SK-N-SH (cell line): ENCODE results near the gene GABARAPL2. TPM values are rescaled to one million over a fixed set of nuclear protein-coding genes. Genes with fewer than 3 reads are reported as not detected.

Experiments
- CTCF ChIA-PET: fragments of 300-600, 350-600 bp; formaldehyde crosslinking; extraction: SDS; loops from one replicate; lab custom pipeline; 2021; lab: Yijun Ruan, JAX
- POLR2A ChIA-PET: fragments of 350-600 bp; sonication (Branson Sonifier 250); formaldehyde crosslinking; extraction: SDS; loops from one replicate; lab custom pipeline; 2020; ENCODE audit warnings: antibody characterized with exemption, inconsistent platforms; lab: Yijun Ruan, JAX
- DNase-seq: peaks from one replicate; pipeline ENCODE4 v3.0.0; 2012
- H2AFZ ChIP-seq: fragments of 200-600 bp; sonication (generic); 2 replicates; pipeline ENCODE4 v1.8.1; 2016; ENCODE audit warnings: antibody characterized with exemption, mild to moderate bottlenecking, low read depth
- H3F3A ChIP-seq: fragments of 200-600 bp; sonication (generic); replicated peaks from 2 replicates; pipeline ENCODE3; 2016; ENCODE audit warnings: antibody characterized with exemption, mild to moderate bottlenecking; ENCODE audit not compliant: insufficient read depth
- H3K27ac ChIP-seq, 2 experiments: fragments of 200-500 bp in 1 of 2; fragments of 200-600 bp in 1 of 2; sonication (Bioruptor generic) in 1 of 2; sonication (generic), shearing (Covaris generic) in 1 of 2; 2 replicates each; pipeline versions ENCODE4 v1.5.1 to v1.6.1; 2014 to 2016; ENCODE audit warnings: low read depth in 2 of 2, inconsistent platforms in 1 of 2, low read length in 1 of 2, mild to moderate bottlenecking in 1 of 2, mixed read lengths in 1 of 2
- H3K27me3 ChIP-seq: fragments of 200-600 bp; sonication (generic), shearing (Covaris generic); 2 replicates; pipeline ENCODE4 v1.6.1; 2016; ENCODE audit warnings: mixed run types; ENCODE audit not compliant: insufficient read depth
- H3K36me3 ChIP-seq, 2 experiments: fragments of 200-500 bp in 1 of 2; fragments of 200-600 bp in 1 of 2; sonication (Bioruptor generic) in 1 of 2; sonication (generic) in 1 of 2; replicated peaks in 1 of 2; 2 replicates each; pipeline versions ENCODE3 to v1.5.1; 2014 to 2016; ENCODE audit warnings: low read length in 1 of 2, mild to moderate bottlenecking in 1 of 2; ENCODE audit not compliant: insufficient read depth in 2 of 2, control insufficient read depth in 1 of 2
- H3K4me1 ChIP-seq, 2 experiments: fragments of 200-500 bp in 1 of 2; fragments of 200-600 bp in 1 of 2; sonication (Bioruptor generic) in 1 of 2; sonication (generic), shearing (Covaris generic) in 1 of 2; 2 replicates each; pipeline versions ENCODE4 v1.5.1 to v1.6.1; 2014 to 2016; ENCODE audit warnings: low read depth in 1 of 2, low read length in 1 of 2, mixed run types in 1 of 2; ENCODE audit not compliant: insufficient read depth in 2 of 2, control insufficient read depth in 1 of 2
- H3K4me2 ChIP-seq: fragments of 200-600 bp; sonication (generic), shearing (Covaris generic); 2 replicates; pipeline ENCODE4 v1.6.1; 2017; ENCODE audit warnings: mixed run types
- H3K4me3 ChIP-seq, 2 experiments: fragments of 200-500 bp in 1 of 2; fragments of 200-600 bp in 1 of 2; sonication (Bioruptor generic) in 1 of 2; sonication (generic), shearing (Covaris generic) in 1 of 2; 2 replicates each; pipeline versions ENCODE4 v1.5.1 to v1.8.1; 2014 to 2016; ENCODE audit warnings: low read depth in 2 of 2, inconsistent platforms in 1 of 2, low read length in 1 of 2, mild to moderate bottlenecking in 1 of 2, mixed read lengths in 1 of 2, moderate library complexity in 1 of 2
- H3K79me2 ChIP-seq: fragments of 200-600 bp; sonication (generic); 2 replicates; pipeline ENCODE4 v1.8.1; 2017; ENCODE audit warnings: mild to moderate bottlenecking; ENCODE audit not compliant: insufficient read depth
- H3K9ac ChIP-seq: fragments of 200-600 bp; sonication (generic); 2 replicates; pipeline ENCODE4 v1.6.1; 2017; ENCODE audit warnings: mixed run types
- H3K9me2 ChIP-seq: fragments of 200-600 bp; sonication (generic); 2 replicates; pipeline ENCODE4 v1.6.1; 2017; ENCODE audit warnings: mixed run types
- H3K9me3 ChIP-seq: fragments of 200-600 bp; sonication (generic); 2 replicates; pipeline ENCODE4 v1.6.1; 2017; ENCODE audit warnings: mixed run types, mild to moderate bottlenecking, moderate library complexity
- H4K20me1 ChIP-seq: fragments of 200-600 bp; sonication (generic); 2 replicates; pipeline ENCODE4 v1.6.1; 2017; ENCODE audit warnings: mild to moderate bottlenecking, mixed run types; ENCODE audit not compliant: insufficient read depth
- ELF1 ChIP-seq: IDR thresholded peaks from 2 replicates; pipeline ENCODE4 v1.4.0; 2012
- IRF3 ChIP-seq: fragments of 150-350 bp; IDR thresholded peaks from 2 replicates; pipeline ENCODE4 v1.6.1; 2016; ENCODE audit warnings: mild to moderate bottlenecking, low read depth, low read length
- MXI1 ChIP-seq: IDR thresholded peaks from 2 replicates; pipeline ENCODE4 v1.6.1; 2012; ENCODE audit warnings: mild to moderate bottlenecking, low read depth, low read length, improper control_type of control experiment
- NRF1 ChIP-seq: IDR thresholded peaks from 2 replicates; pipeline ENCODE4 v1.6.1; 2012; ENCODE audit warnings: low read depth, mild to moderate bottlenecking, low read length
- POLR2AphosphoS5 ChIP-seq: IDR thresholded peaks from 2 replicates; pipeline ENCODE4 v1.6.1; 2012; ENCODE audit warnings: low read depth, low read length
- RAD21 ChIP-seq: IDR thresholded peaks from 2 replicates; pipeline ENCODE4 v1.6.1; 2012; ENCODE audit warnings: mild to moderate bottlenecking, low read length
- RCOR1 ChIP-seq: fragments of 150-350 bp; IDR thresholded peaks from 2 replicates; pipeline ENCODE4 v1.6.1; 2017; ENCODE audit warnings: antibody characterized with exemption, low read length
- REST ChIP-seq: IDR thresholded peaks from 2 replicates; pipeline ENCODE4 v1.6.1; 2012; ENCODE audit warnings: mild to moderate bottlenecking, low read depth, low read length, moderate library complexity
- RXRA ChIP-seq: IDR thresholded peaks from 2 replicates; pipeline ENCODE4 v1.4.0; 2012; ENCODE audit warnings: low read depth, mild to moderate bottlenecking, borderline replicate concordance
- TCF12 ChIP-seq: IDR thresholded peaks from 2 replicates; pipeline ENCODE4 v1.4.0; 2012
- USF2 ChIP-seq: fragments of 150-350 bp; IDR thresholded peaks from 2 replicates; pipeline ENCODE4 v1.6.1; 2017; ENCODE audit warnings: antibody characterized with exemption, low read length, low read depth, borderline replicate concordance
- WGBS: methylation state at CpG from one replicate; pipeline ENCODE4 v1.1.6; 2017; ENCODE audit warnings: low lambda C conversion rate; 5-methylcytosine and 5-hydroxymethylcytosine counted together
- polyA plus RNA-seq, 3 experiments: library from polyadenylated mRNA; depleted of rRNA; stranded (reverse); fragments of >200 nt; gene quantifications; 2 replicates each; pipeline ENCODE4 v1.2.3, GENCODE V29; 2012
- TF ChIP-seq, protein P1 (sequence below): IDR thresholded peaks from 2 replicates; pipeline ENCODE4; 2012

The GABARAPL2 gene
- polyA plus RNA-seq, 1 of the 3 experiments (the other 2 are of a cell fraction), result 135 TPM

DNA sequence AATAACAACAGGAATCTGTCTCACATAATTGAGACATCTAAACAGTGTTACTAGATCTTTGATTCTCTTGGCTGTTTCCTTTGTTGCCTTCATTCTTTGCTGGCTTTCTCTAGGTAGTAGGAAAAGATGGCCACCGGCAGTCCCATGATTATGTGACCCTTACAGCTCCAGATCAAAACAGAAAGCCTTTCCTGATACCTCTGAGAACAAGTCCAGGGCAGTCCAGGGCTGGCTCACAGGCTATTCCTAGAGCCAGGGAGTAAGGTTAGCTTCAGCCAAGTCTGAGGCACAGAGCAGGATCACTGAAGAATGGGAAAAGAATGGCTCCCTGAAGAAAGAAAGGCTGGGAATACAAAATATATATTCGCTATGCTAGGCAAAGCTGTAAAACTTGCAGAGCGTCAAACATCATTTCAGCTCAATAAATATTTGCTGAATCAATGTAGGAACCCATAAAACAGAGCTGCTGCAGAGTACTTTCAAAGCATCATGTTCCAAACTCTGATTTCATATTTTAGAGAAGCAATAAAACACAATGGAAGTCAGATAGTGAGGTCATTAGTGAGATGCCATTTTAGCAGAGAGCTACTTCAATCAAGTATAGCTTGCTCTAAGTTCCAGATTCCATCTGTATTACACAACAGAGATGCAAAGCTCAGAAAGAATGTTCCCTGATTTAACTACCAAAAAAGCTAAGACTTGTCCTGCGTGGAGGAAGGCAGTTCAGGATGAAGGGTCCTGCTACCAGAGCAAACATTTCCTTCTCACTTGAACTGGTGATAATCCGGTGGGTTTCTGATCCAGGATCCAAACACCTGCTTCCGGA lies 33.5 kb downstream of the GABARAPL2 start:
- Histone ChIP-seq H3K79me2 (no peaks in the 10 kb centered on the region), H3K9me3 (no peaks in the 10 kb centered on the region), H3K9me2 (no peaks in the 10 kb centered on the region), H3K4me1 (peaks cover 3 to 4% of the 10 kb centered on the region in 2 experiments; a peak in 1 of 4 replicates), H2AFZ (no peak overlapping the region), H3K27me3 (no peaks in the 10 kb centered on the region), H4K20me1 (no peaks in the 10 kb centered on the region), H3K4me2 (no peak overlapping the region), H3K36me3 (peaks cover 50 to 63% of the 10 kb centered on the region in 2 experiments), H3K9ac (no peak overlapping the region), H3K27ac (no peak overlapping the region), H3F3A (peaks cover 2% of the 10 kb centered on the region), H3K4me3 (no peak overlapping the region; a peak in 1 of 4 replicates)
- no peak for DNase-seq
- 94% methylated on average over 6 of the region's 6 CpGs for WGBS
- CTCF ChIA-PET, result interaction anchor here (1.2 kb wide), 1 partner anchor 42 kb away, joined by 3 read pairs; no protein-coding TSS in a partner anchor
- POLR2A ChIA-PET, result no interaction called here
- TF ChIP-seq NRF1 (no peak), POLR2AphosphoS5 (no peak), REST (no peak), ELF1 (no peak), TCF12 (no peak), RAD21 (no peak), USF2 (no peak), IRF3 (no peak), RXRA (no peak), MXI1 (no peak), RCOR1 (no peak)
- TF ChIP-seq, protein P1, sequence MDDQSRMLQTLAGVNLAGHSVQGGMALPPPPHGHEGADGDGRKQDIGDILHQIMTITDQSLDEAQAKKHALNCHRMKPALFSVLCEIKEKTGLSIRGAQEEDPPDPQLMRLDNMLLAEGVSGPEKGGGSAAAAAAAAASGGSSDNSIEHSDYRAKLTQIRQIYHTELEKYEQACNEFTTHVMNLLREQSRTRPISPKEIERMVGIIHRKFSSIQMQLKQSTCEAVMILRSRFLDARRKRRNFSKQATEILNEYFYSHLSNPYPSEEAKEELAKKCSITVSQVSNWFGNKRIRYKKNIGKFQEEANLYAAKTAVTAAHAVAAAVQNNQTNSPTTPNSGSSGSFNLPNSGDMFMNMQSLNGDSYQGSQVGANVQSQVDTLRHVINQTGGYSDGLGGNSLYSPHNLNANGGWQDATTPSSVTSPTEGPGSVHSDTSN, result no peak
